DMS 273 treated with DMSO at 0.1 percent for 48 hours (cell line): ENCODE data around the gene BRIP1.

Experiments
- DNase-seq: peaks from one replicate; lab custom pipeline; 2025; lab: John Stamatoyannopoulos, UW

Gene BRIP1

GRCh38 chr17:61757168-61757567, 106.2 kb downstream of the BRIP1 start:
- no peak for DNase-seq

GRCh38 chr17:61756561-61756960, 106.8 kb downstream of the BRIP1 start:
- no peak for DNase-seq

GRCh38 chr17:61755668-61756067, 107.7 kb downstream of the BRIP1 start:
- DNase-seq: no peak

GRCh38 chr17:61755078-61755477, 108.2 kb downstream of the BRIP1 start:
- DNase-seq: no peak

DNA sequence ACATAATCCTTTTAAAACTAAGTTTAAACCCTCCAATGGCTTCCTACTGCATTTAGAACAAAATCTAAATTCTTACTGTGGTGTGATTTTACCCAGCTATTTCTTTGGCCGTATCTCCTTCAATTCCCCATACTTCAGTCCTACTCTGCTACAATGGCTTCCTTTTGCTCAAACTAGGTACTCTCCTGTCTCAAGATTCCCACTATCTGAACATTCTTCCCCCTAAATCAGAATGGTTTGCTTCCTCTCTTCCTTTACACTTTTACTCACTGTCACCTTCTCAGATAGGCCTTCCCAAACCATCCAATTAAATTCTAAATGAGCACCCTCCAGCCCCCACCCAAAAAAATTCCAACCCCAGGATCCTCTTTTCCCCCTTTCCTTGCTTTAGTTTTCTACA, 109.2 kb downstream of the BRIP1 start:
- DNase-seq: no peak

GRCh38 chr17:61753696-61754095, 109.6 kb downstream of the BRIP1 start:
- no peak for DNase-seq

DNA sequence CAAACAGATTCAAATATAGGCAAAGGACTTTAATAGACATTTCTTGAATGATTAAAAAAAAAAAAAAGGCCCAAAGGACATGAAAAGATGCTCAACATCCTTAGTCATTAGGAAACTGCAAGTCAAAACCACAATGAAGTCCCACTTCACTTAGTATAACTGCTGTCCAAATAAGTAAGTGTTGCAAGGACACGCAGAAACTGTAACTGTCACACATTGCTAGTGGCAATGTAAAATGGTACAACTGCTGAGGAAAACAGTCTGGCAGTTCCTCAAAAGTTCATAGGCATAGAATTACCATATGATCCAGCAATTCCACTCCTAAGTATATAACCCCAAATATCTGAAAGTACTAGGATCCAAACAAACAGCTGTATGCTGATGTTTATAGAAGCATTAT, 112.7 kb downstream of the BRIP1 start:
- no peak for DNase-seq

DNA sequence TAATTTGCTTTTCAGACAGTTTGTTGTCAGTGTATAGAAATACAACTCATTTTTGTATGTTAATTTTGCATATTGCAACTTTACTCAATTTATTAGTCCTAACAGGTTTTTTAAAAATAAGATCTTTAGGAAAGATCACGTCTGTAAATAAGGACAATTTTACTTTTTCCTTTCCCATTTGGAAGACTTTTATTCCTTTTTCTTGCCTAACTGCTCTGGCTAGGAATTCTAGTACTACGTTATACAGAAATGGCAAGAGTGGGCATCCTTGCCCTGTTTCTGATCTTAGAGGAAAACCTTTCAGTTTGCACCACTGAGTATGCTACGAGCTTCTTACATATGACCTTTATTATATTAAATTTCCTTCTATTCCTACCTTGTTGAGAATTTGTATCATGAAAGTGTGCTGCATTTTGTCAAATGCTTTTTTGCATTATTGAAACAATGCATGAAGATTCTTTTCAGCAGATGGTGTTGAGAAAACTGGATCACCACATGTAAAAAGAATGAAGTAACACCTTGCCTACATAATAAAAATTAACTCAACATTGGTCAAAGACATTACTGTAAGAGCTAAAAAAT, 113.4 kb downstream of the BRIP1 start:
- DNase-seq: no peak

DNA sequence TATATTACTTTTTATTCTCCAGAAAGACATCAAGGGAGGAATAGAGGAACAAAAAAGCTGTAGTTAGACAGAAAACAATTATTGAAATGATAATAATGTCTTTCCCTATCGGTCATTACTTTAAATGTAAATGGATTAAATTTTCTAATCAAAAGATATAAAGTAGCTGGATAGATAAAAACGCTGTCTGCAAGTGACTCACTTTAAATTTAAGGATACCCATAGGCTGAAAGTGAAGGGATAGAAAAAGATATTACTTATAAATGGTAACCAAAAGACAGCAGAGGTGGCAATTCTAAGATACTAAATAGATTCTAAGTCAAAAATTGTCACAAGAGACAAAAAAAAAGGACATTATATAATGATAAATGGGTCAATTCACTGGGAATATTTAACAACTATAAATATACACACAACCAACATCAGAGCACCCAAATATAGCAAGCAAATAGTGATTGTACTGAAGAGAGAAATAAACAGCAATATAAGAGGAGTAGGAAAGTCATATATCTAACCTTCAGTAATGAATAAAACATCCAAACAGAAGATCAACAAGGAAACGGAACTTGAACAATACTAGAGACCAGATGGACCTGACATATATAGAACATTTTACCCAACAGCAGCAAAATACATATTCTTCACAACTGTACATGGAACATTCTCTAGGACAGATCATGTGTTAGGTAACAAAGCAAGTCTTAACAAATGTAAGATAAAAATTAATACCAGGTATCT, 116.9 kb downstream of the BRIP1 start:
- no peak for DNase-seq

DNA sequence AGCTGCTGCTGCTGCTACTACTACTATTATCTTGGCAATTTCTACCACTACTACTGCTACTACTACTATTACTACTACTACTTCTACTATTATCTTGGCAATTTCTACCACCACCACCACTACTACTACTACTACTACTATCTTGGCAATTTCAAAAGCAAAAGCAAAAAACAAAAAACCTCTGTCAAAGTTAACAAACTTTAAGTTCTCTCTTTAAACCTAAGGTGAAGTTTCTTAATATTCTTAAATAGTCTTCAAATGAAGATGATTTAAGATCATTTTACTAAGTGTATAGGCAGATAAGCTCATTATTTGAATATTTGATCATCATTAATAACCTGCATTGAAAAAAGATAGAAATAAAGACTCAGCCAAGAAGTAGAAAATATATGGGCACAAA, 118.5 kb downstream of the BRIP1 start:
- DNase-seq: no peak

GRCh38 chr17:61744252-61744651, 119.1 kb downstream of the BRIP1 start:
- DNase-seq: no peak

- DNase-seq: no peak
Measured at GRCh38 chr17:61743766-61744165, 119.6 kb downstream of the BRIP1 start.

- DNase-seq: no peak
Measured at GRCh38 chr17:61739002-61739401, 124.3 kb downstream of the BRIP1 start.

DNA sequence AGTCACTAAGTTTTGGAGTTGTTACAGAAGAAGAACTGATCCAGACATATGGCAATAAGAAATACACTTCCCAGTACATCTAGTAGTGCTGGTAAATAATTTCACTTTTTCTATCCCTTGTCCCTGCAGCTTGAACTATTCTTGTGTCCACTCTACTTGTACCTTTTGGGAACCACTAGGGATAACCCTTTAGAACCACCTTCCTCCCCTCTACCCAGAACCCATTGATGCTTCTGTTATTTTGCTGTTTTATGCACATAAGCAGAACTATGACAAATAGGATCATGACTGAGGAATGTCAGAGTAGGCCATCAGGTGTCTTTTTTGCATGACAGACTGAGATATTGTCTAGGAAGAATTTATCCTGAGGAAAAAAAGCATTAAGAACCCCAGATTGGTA, 125.1 kb downstream of the BRIP1 start:
- no peak for DNase-seq

DNA sequence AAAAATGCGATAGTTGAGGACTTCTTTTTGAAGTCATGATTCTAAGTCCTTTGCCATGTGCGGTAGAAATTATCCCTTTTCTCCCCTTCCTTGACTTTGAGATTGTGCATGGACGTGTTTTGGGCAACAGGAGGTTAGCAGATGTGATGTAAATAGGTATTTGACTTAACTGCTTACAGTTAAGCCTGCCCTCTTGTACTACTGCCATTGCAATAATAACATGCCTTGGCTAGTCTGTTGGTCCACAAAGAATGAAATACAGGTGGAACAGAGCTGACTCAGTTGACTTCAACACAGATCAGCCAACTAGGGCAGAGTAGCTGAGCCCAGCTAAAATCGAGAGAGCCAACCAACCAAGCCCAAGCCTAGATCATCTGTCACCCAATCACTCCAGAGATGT, 125.5 kb downstream of the BRIP1 start:
- no peak for DNase-seq

DNA sequence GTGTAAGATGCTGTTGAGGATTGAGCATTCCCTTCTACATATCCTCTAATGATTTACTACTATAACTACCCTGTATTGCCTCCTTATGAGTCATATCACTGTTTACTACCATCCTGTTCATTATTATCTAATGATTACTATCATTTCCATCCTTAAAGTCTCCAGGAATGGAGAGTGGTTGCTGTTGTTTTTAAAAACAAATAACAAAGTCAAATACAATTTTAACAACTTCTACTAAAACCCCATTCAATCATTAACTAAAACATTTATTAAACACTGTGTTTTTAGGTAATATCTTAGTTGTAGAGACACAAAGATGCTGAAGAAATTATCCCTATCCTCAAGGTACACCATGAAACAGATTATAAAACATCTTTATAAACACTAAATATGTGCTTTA, 126.9 kb downstream of the BRIP1 start:
- no peak for DNase-seq

GRCh38 chr17:61735807-61736206, 127.5 kb downstream of the BRIP1 start:
- DNase-seq: no peak

DNA sequence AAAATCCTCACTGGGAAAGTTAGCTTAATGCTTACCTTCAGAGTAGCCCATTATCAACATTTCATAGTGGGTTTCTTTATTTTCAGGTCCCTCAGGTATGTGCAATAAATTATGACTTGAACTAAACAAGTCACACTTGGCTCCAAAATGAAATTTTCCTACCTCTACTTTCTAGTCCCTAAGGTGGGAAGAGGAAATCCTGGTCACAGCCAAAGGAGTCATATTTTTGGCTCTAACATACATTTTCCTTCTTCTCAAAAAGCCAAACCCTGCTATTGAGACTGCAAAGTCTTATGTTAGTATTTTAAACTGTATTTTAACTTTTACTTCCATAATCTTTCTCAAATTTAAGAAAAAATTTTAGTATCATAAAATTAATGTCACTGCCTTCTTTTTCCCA, 128.9 kb downstream of the BRIP1 start:
- DNase-seq: no peak

GRCh38 chr17:61734012-61734411, 129.3 kb downstream of the BRIP1 start:
- DNase-seq: no peak

DNA sequence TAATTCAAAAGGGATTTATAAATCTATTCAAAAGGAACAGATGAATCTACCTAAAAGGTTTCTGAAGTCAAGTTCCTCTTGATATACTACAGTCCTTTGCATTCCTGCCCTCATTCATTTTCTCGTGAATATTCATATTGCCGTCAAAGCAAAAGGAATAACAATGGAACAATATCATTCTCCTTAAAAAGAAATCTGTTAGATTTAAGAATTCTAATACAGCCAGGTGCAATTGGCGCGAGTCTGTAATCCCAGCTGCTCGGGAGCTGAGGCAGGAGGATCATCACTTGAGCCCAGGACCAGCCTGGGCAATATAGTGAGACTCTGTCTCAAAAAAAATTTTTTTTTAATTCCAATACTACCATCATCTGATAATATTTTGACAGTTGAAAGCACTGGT, 130.3 kb downstream of the BRIP1 start:
- no peak for DNase-seq

- DNase-seq: no peak
Measured at GRCh38 chr17:61732169-61732568, 131.2 kb downstream of the BRIP1 start.

- no peak for DNase-seq
Measured at GRCh38 chr17:61731330-61731729, 132.0 kb downstream of the BRIP1 start.

DNA sequence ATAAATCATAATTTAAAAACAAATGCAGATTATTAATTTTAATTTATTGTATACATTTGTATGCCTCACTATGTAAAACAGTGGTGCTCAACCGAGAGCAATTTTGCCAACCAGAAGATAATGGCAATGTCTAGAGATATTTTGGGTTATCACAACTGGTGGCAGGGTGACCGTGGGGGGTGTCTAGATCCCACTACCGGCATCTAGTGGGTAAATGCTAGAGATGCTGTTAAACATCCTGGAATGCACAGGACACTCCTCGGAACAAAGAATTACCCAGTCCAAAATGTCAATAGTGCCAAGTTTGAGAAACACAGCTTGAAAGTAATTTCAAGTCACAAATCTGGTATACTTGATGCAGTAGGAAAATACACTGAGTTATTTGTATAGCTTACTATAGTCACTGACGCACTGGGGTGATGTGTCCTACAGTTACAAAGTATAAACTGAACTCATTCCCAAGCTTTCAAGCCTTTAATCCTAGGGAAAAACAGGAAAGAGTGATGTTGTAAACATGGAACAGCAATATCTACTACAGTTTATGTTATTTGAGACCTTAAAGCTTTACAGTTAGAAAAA, 133.5 kb downstream of the BRIP1 start:
- DNase-seq: no peak
